G401 (cell line): ENCODE measurements around the gene PPIF. TPM values are rescaled to one million over a fixed set of nuclear protein-coding genes. Genes with fewer than 3 reads are reported as not detected.

Experiments used
- DNase-seq: peaks from one replicate; pipeline ENCODE4 v3.0.0-alpha.2; 2015; ENCODE audit warnings: low spot score
- in situ Hi-C: cut with HindIII; loops from 2 replicates; pipeline ENCODE4 v1.10.0; 2016; ENCODE audit warnings: low sequenced_read_pairs, mixed read lengths
- total RNA-seq: library from RNA; depleted of rRNA; stranded (reverse); fragments of >200 nt; shearing (Covaris generic); gene quantifications from 2 replicates; pipeline ENCODE4 v1.2.3, GENCODE V29; 2014

The PPIF gene
- total RNA-seq, 1 experiment from 2014 or later = 58.4 TPM

- DNase-seq = no peak
- in situ Hi-C loops = loop anchor here (25.0 kb wide), 1 partner anchor 143 kb away; no protein-coding TSS in a partner anchor
Measured at GRCh38 chr10:79344502-79345195, 2.6 kb upstream of the PPIF start.

GRCh38 chr10:79345241-79346011, 1.8 kb upstream of the PPIF start:
- DNase-seq = no peak
- in situ Hi-C loops = loop anchor here (25.0 kb wide), 1 partner anchor 142 kb away; no protein-coding TSS in a partner anchor

- in situ Hi-C loops = loop anchor here (25.0 kb wide), 1 partner anchor 141 kb away; no protein-coding TSS in a partner anchor
- no peak for DNase-seq
Measured at GRCh38 chr10:79346012-79346340, 1.3 kb upstream of the PPIF start.

- in situ Hi-C loops = loop anchor here (25.0 kb wide), 1 partner anchor 141 kb away; no protein-coding TSS in a partner anchor
- peak; percentile 12 for DNase-seq
Measured at GRCh38 chr10:79346388-79347225, 662 bp upstream of the PPIF start.

- peak; percentile 34 for DNase-seq
- in situ Hi-C loops = loop anchor here (25.0 kb wide), 1 partner anchor 139 kb away; no protein-coding TSS in a partner anchor
Measured at GRCh38 chr10:79347894-79348639, 798 bp downstream of the PPIF start.

GRCh38 chr10:79348640-79348988, 1.3 kb downstream of the PPIF start:
- in situ Hi-C loops = loop anchor here (25.0 kb wide), 1 partner anchor 139 kb away; no protein-coding TSS in a partner anchor
- DNase-seq = no peak

- DNase-seq = no peak
- in situ Hi-C loops = loop anchor here (25.0 kb wide), 1 partner anchor 138 kb away; no protein-coding TSS in a partner anchor
Measured at GRCh38 chr10:79349072-79349491, 1.8 kb downstream of the PPIF start.

GRCh38 chr10:79349766-79350406, 2.6 kb downstream of the PPIF start:
- in situ Hi-C loops = loop anchor here (25.0 kb wide), 1 partner anchor 137 kb away; no protein-coding TSS in a partner anchor
- DNase-seq = no peak

GRCh38 chr10:79350407-79351154, 3.3 kb downstream of the PPIF start:
- DNase-seq = no peak
- in situ Hi-C loops = no loop called here

GRCh38 chr10:79351332-79351731, 4.1 kb downstream of the PPIF start:
- no peak for DNase-seq
- in situ Hi-C loops = no loop called here

- no peak for DNase-seq
- in situ Hi-C loops = no loop called here
Measured at GRCh38 chr10:79352035-79352877, 5.0 kb downstream of the PPIF start.

GRCh38 chr10:79353000-79353406, 5.7 kb downstream of the PPIF start:
- no peak for DNase-seq
- in situ Hi-C loops = no loop called here

GRCh38 chr10:79353726-79354125, 6.5 kb downstream of the PPIF start:
- in situ Hi-C loops = no loop called here
- DNase-seq = no peak

- in situ Hi-C loops = no loop called here
- no peak for DNase-seq
Measured at GRCh38 chr10:79354141-79354540, 6.9 kb downstream of the PPIF start.

- in situ Hi-C loops = no loop called here
- DNase-seq = no peak
Measured at GRCh38 chr10:79354615-79355014, 7.3 kb downstream of the PPIF start.

GRCh38 chr10:79355420-79356017, 8.2 kb downstream of the PPIF start:
- in situ Hi-C loops = no loop called here
- no peak for DNase-seq
